ENCODE measurements around the gene TTC23L. TPM values are rescaled to one million over a fixed set of nuclear protein-coding genes. Genes with fewer than 3 reads are reported as not detected.
"Not testable (repeated sequence)": the region's sequence is repeated elsewhere in the genome, so short reads cannot be mapped to it uniquely, and the experiment has no call there.

Gene TTC23L
- total RNA-seq, 2 experiments from 2014 or later: 0.26 to 0.30 TPM

GRCh38 chr5:34817558-34818351 lies 21.2 kb upstream of the TTC23L start:
- Mint-ChIP-seq H3K4me3 (no peak overlapping the region), H3K9me3 (ENCODE audit: low read depth) (no peaks in the 10 kb centered on the region), H3K36me3 (ENCODE audit: low read depth) (no peaks in the 10 kb centered on the region), H3K27ac (no peak overlapping the region), H3K27me3 (no peaks in the 10 kb centered on the region), H3K4me1 (no peaks in the 10 kb centered on the region)
- no peak for ATAC-seq
- ChIA-PET CTCF (interaction anchor here (0.5 to 1.1 kb wide), 4 partner anchors 14 to 719 kb away, joined by 3 to 4 read pairs (median 3); no protein-coding TSS in a partner anchor), POLR2A (no interaction called here)
- no peak for DNase-seq
- intact Hi-C loops (cut with DNase I, micrococcal nuclease): no loop called here

- Mint-ChIP-seq H3K4me1 (no peaks in the 10 kb centered on the region), H3K27ac (no peak overlapping the region)
- POLR2A ChIA-PET: no interaction called here
These were observed 20.2 kb upstream of the TTC23L start for GRCh38 chr5:34818717-34819116.

GRCh38 chr5:34820593-34820992 lies 18.4 kb upstream of the TTC23L start:
- ATAC-seq: no peak
- Mint-ChIP-seq H3K27me3 (peaks cover 2% of the 10 kb centered on the region), H3K27ac (no peak overlapping the region), H3K9me3 (ENCODE audit: low read depth) (no peaks in the 10 kb centered on the region), H3K4me3 (no peak overlapping the region), H3K4me1 (no peaks in the 10 kb centered on the region), H3K36me3 (ENCODE audit: low read depth) (no peaks in the 10 kb centered on the region)
- CTCF ChIA-PET: interaction anchor here (0.8 kb wide), 2 partner anchors 11 to 183 kb away, joined by 3 to 4 read pairs; no protein-coding TSS in a partner anchor
- no peak for DNase-seq
- POLR2A ChIA-PET: no interaction called here
- intact Hi-C loops (cut with DNase I, micrococcal nuclease): no loop called here

More at GRCh38 chr5:34818717-34819116, 20.2 kb upstream of the TTC23L start:
- intact Hi-C loops (cut with DNase I, micrococcal nuclease): no loop called here
- ATAC-seq: no peak
- no peak for DNase-seq
- H3K9me3 Mint-ChIP-seq (ENCODE audit: low read depth): no peaks in the 10 kb centered on the region
- H3K4me3 Mint-ChIP-seq: no peak overlapping the region
- no peaks in the 10 kb centered on the region for H3K36me3 Mint-ChIP-seq (ENCODE audit: low read depth)
- no peaks in the 10 kb centered on the region for H3K27me3 Mint-ChIP-seq
- CTCF ChIA-PET: interaction anchor here (0.7 to 1.1 kb wide), 2 partner anchors 15 to 80 kb away, joined by 3 to 4 read pairs; no protein-coding TSS in a partner anchor

- Mint-ChIP-seq H3K27ac (no peak overlapping the region), H3K9me3 (ENCODE audit: low read depth) (no peaks in the 10 kb centered on the region), H3K4me1 (no peaks in the 10 kb centered on the region), H3K36me3 (ENCODE audit: low read depth) (no peaks in the 10 kb centered on the region), H3K27me3 (peaks cover 2% of the 10 kb centered on the region), H3K4me3 (no peak overlapping the region)
- ChIA-PET POLR2A (no interaction called here), CTCF (interaction anchor here (0.7 kb wide), 1 partner anchor 14 kb away, joined by 3 read pairs; no protein-coding TSS in a partner anchor)
- DNase-seq: no peak
- no peak for ATAC-seq
- intact Hi-C loops (cut with DNase I, micrococcal nuclease): no loop called here
These were observed 15.8 kb upstream of the TTC23L start for GRCh38 chr5:34822956-34823715.

GRCh38 chr5:34826347-34826746 lies 12.6 kb upstream of the TTC23L start:
- peaks cover 2% of the 10 kb centered on the region for H3K27me3 Mint-ChIP-seq
- H3K27ac Mint-ChIP-seq: no peak overlapping the region
- no peaks in the 10 kb centered on the region for H3K9me3 Mint-ChIP-seq (ENCODE audit: low read depth)
- CTCF ChIA-PET: interaction anchor here (1.2 kb wide), 1 partner anchor 13 kb away, joined by 3 read pairs; no protein-coding TSS in a partner anchor
- no peak overlapping the region for H3K4me3 Mint-ChIP-seq
- H3K36me3 Mint-ChIP-seq (ENCODE audit: low read depth): no peaks in the 10 kb centered on the region
- no peak for DNase-seq
- intact Hi-C loops (cut with DNase I, micrococcal nuclease): no loop called here
- POLR2A ChIA-PET: no interaction called here
- ATAC-seq: no peak
- H3K4me1 Mint-ChIP-seq: no peaks in the 10 kb centered on the region

- Mint-ChIP-seq H3K27me3 (peaks cover 2% of the 10 kb centered on the region), H3K4me3 (no peak overlapping the region)
- POLR2A ChIA-PET: no interaction called here
These were observed 11.1 kb upstream of the TTC23L start for GRCh38 chr5:34827588-34828506.

GRCh38 chr5:34830827-34831226 lies 8.1 kb upstream of the TTC23L start:
- H3K27me3 Mint-ChIP-seq; H3K4me1 Mint-ChIP-seq; H3K9me3 Mint-ChIP-seq (ENCODE audit: low read depth); DNase-seq; H3K36me3 Mint-ChIP-seq (ENCODE audit: low read depth); intact Hi-C loops (cut with DNase I, micrococcal nuclease); H3K4me3 Mint-ChIP-seq; ATAC-seq; H3K27ac Mint-ChIP-seq: not testable (repeated sequence)
- ChIA-PET POLR2A (interaction anchor here (0.5 kb wide), 1 partner anchor 73 kb away, joined by 5 read pairs; no protein-coding TSS in a partner anchor), CTCF (interaction anchor here (0.9 kb wide), 1 partner anchor 41 kb away, joined by 3 read pairs; no protein-coding TSS in a partner anchor)

More at GRCh38 chr5:34827588-34828506, 11.1 kb upstream of the TTC23L start:
- ATAC-seq: no peak
- H3K9me3 Mint-ChIP-seq (ENCODE audit: low read depth): no peaks in the 10 kb centered on the region
- intact Hi-C loops (cut with DNase I, micrococcal nuclease): no loop called here
- no peaks in the 10 kb centered on the region for H3K4me1 Mint-ChIP-seq
- no peak overlapping the region for H3K27ac Mint-ChIP-seq
- H3K36me3 Mint-ChIP-seq (ENCODE audit: low read depth): no peaks in the 10 kb centered on the region
- CTCF ChIA-PET: no interaction called here
- DNase-seq: no peak

- Mint-ChIP-seq H3K4me1 (no peaks in the 10 kb centered on the region), H3K36me3 (ENCODE audit: low read depth) (no peaks in the 10 kb centered on the region), H3K4me3 (no peak overlapping the region), H3K9me3 (ENCODE audit: low read depth) (no peaks in the 10 kb centered on the region), H3K27ac (no peak overlapping the region), H3K27me3 (no peaks in the 10 kb centered on the region)
- CTCF ChIA-PET: interaction anchor here (0.7 to 0.9 kb wide), 2 partner anchors 25 to 41 kb away, joined by 3 read pairs; no protein-coding TSS in a partner anchor
- POLR2A ChIA-PET: interaction anchor here (0.5 kb wide), 1 partner anchor 73 kb away, joined by 5 read pairs; no protein-coding TSS in a partner anchor
- intact Hi-C loops (cut with DNase I, micrococcal nuclease): no loop called here
- DNase-seq (no peak), ATAC-seq (no peak)
These were observed 7.7 kb upstream of the TTC23L start for GRCh38 chr5:34831303-34831702.

GRCh38 chr5:34832568-34832967 lies 6.4 kb upstream of the TTC23L start:
- H3K27me3 Mint-ChIP-seq: no peaks in the 10 kb centered on the region
- no peaks in the 10 kb centered on the region for H3K4me1 Mint-ChIP-seq
- no peaks in the 10 kb centered on the region for H3K9me3 Mint-ChIP-seq (ENCODE audit: low read depth)
- no peak overlapping the region for H3K27ac Mint-ChIP-seq
- ATAC-seq (no peak), DNase-seq (no peak)
- H3K36me3 Mint-ChIP-seq (ENCODE audit: low read depth): no peaks in the 10 kb centered on the region
- no peak overlapping the region for H3K4me3 Mint-ChIP-seq
- POLR2A ChIA-PET: no interaction called here
- CTCF ChIA-PET: interaction anchor here (0.9 kb wide), 1 partner anchor 8 kb away, joined by 3 read pairs; no protein-coding TSS in a partner anchor
- intact Hi-C loops (cut with DNase I, micrococcal nuclease): no loop called here

GRCh38 chr5:34833090-34833489 lies 5.9 kb upstream of the TTC23L start:
- H3K4me1 Mint-ChIP-seq: no peaks in the 10 kb centered on the region
- H3K27me3 Mint-ChIP-seq: no peaks in the 10 kb centered on the region
- H3K36me3 Mint-ChIP-seq (ENCODE audit: low read depth): no peaks in the 10 kb centered on the region
- no peak overlapping the region for H3K27ac Mint-ChIP-seq
- intact Hi-C loops (cut with DNase I, micrococcal nuclease): no loop called here
- ATAC-seq (peak; percentile 49), DNase-seq (no peak)
- H3K4me3 Mint-ChIP-seq: no peak overlapping the region
- CTCF ChIA-PET: interaction anchor here (0.9 kb wide), 1 partner anchor 8 kb away, joined by 3 read pairs; no protein-coding TSS in a partner anchor
- POLR2A ChIA-PET: no interaction called here
- H3K9me3 Mint-ChIP-seq (ENCODE audit: low read depth): no peaks in the 10 kb centered on the region
